Metanephros (tissue), 2 donors: ENCODE results near the gene LGALS7B. TPM values are rescaled to one million over a fixed set of nuclear protein-coding genes. Genes with fewer than 3 reads are reported as not detected.

Experiments used
- small RNA-seq: library from RNA; depleted of rRNA; stranded (forward); fragments of <200 nt; gene quantifications from one replicate; pipeline ENCODE3, GENCODE V24; 2014; ENCODE audit warnings: low replicate concordance
- total RNA-seq: library from RNA; depleted of rRNA; stranded (reverse); fragments of >200 nt; gene quantifications from one replicate; pipeline ENCODE4 v1.2.3, GENCODE V29; 2014

Gene LGALS7B
- total RNA-seq = 1.2 TPM

DNA sequence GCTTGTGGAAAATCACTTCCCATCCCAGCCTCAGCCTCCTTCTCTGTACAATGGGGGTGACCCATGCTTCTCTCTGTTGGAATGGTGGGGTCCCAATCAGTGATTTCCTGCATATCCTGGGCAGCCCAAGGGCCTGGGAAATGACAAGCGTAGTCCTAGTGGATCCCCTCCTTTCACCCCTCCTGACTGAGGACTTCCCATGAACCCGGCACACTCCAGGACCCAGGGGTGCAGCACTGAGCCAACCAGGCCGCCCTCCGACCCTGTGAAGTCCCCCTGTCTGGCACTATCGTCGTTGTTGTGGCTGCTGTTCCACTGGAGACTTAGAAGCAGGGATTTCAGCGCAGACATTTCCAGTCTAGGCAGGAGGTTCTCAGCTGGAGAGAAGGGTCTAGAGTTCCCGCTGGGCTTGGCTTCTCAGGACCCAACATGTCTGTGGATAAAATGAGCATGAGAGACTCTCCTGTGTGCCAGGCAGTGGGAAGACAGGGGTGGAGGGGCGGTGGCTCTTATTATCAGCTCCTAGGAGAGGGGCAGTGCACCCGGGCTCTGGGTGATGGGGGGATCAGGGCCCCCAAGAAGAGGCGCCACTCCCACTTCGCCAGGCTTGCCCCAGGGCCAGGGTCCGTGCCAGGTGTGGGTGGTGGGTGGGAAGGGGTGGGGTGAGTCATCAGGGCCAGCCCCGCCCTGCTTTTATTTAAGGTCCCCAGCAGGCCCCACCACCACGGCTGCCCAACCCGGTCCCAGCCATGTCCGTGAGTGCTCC, at the start of gene LGALS7B:
TSS of gene LGALS7B (plus strand) at position 723 of the 766 bp plus-strand sequence. CDS start at position 750, 27 bp downstream.

DNA sequence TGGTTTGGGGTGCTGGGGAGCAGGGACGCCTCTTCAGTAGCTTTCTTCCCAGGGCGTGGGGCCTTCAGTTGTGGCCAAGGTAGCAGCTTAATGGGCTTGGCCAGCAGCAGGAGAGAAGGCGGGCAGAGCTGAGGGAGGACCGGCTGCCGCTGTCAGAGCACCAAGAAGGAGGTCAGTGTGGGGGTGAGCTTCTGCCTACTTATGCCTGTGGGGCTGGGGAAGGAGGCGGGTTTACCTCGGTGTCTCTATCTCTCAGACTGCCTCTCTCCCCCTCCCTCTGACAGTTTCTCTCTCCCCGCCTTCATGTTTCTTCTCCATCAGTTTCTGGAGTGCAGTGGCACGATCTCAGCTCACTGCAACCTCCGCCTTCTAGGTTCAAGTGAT, 44.7 kb upstream of the LGALS7B start, which contains the start of gene CAPN12:
TSS of gene CAPN12 (minus strand) at position 177 of the 384 bp plus-strand sequence. CDS start 309 bp downstream, outside the sequence.

DNA sequence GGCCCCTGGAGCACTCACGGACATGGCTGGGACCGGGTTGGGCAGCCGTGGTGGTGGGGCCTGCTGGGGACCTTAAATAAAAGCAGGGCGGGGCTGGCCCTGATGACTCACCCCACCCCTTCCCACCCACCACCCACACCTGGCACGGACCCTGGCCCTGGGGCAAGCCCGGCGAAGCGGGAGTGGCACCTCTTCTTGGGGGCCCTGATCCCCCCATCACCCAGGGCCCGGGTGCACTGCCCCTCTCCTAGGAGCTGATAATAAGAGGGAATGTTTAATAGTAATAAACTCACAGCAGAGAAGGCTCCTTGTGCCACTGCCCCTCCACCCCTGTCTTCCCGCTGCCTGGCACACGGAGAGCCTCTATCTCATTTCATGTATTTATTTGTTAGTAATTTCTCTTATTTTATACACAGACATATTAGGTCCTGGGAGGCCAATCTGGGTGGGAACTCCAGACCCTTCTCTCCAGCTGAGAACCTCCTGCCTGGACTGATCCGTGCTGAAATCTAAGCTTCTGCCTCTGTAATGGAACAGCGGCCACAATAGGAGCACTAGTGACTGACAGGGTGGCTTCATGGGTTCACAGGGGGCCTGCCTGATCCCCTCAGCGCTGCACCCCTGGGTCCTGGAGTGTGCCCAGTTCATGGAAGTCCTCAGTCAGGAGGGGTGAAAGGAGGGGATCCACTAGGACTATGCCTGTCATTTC, 15.4 kb upstream of the LGALS7B start, which contains the start of gene LGALS7:
TSS of gene LGALS7 (minus strand) at position 49 of the 709 bp plus-strand sequence. CDS start at position 24, 25 bp downstream.

DNA sequence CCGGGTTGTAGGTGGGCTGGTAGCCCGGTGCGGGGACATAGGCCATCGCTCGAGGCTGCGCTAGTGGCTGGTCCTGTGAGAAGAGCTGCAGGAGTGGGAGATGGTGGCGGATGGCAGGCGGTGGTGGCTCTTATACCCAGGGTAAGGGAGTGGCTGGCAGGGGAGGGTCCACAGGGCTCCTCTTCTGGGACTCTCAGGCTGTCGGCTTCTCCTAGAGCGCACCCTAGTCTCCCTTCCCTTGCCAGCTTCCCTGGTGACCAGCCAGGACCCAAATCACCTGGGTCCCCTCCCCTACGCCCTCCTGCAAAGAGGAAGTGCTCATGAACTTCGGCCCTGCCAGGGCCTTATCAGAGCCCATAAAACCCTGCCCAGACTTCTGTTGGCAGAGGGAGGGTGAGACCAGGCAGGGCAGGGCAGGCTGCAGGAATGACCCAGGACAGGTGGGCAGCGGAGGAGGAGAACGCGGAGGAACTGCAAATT, 23.9 kb downstream of the LGALS7B start, which contains the start of gene LGALS4:
TSS of gene LGALS4 (minus strand) at position 105 of the 480 bp plus-strand sequence. CDS start at position 46, 59 bp downstream.

Small RNA genes lying within 50 kb of the gene (small RNA-seq; reads per million reads assigned to genes)
- not detected for gene RNU6-140P

Other genes starting within 250 kb of the LGALS7B start
- gene MAP4K1, start 171.2 kb upstream of the LGALS7B start, total RNA-seq = 2.7 TPM
- 268 TPM for gene EIF3K, start 170.0 kb upstream of the LGALS7B start, total RNA-seq
- gene ACTN4, start 141.6 kb upstream of the LGALS7B start, total RNA-seq = 294 TPM
- gene CAPN12, start 44.7 kb upstream of the LGALS7B start, total RNA-seq = 12.4 TPM
- gene LGALS7, start 15.7 kb upstream of the LGALS7B start, total RNA-seq = not detected
- 0.53 TPM for gene LGALS4, start 23.7 kb downstream of the LGALS7B start, total RNA-seq
- gene ECH1, start 42.6 kb downstream of the LGALS7B start, total RNA-seq = 96.1 TPM
- gene HNRNPL, start 60.8 kb downstream of the LGALS7B start, total RNA-seq = 311 TPM
- 10.0 TPM for gene RINL, start 89.1 kb downstream of the LGALS7B start, total RNA-seq
- 58.4 TPM for gene SIRT2, start 110.4 kb downstream of the LGALS7B start, total RNA-seq
- gene NFKBIB, start 110.8 kb downstream of the LGALS7B start, total RNA-seq = 11.9 TPM
- 0.29 TPM for gene CCER2, start 123.0 kb downstream of the LGALS7B start, total RNA-seq
- gene SARS2, start 141.6 kb downstream of the LGALS7B start, total RNA-seq = 33.7 TPM
- gene MRPS12, start 141.7 kb downstream of the LGALS7B start, total RNA-seq = 33.2 TPM
- 67.2 TPM for gene FBXO17, start 186.5 kb downstream of the LGALS7B start, total RNA-seq
- 2.7 TPM for gene FBXO27, start 243.3 kb downstream of the LGALS7B start, total RNA-seq